H9 (cell line): Measurements from ENCODE around the gene KLHL3. TPM values are rescaled to one million over a fixed set of nuclear protein-coding genes. Genes with fewer than 3 reads are reported as not detected.

Experiments
- DNase-seq: peaks from one replicate; pipeline ENCODE4 v3.0.0-alpha.2; 2017
- H2AFZ ChIP-seq: one replicate; pipeline ENCODE4 v1.6.1; 2013; ENCODE audit warnings: mild to moderate bottlenecking, low read length, control low read depth, moderate library complexity
- H2AK5ac ChIP-seq: 2 replicates; pipeline ENCODE4 v1.6.1; 2013; ENCODE audit warnings: low read length, control low read depth, mixed read lengths; ENCODE audit not compliant: insufficient read length
- H2BK120ac ChIP-seq: one replicate; pipeline ENCODE4 v1.6.1; 2013; ENCODE audit warnings: low read depth, mild to moderate bottlenecking, low read length, control low read depth, inconsistent platforms; ENCODE audit not compliant: poor library complexity, severe bottlenecking
- H2BK12ac ChIP-seq: 2 replicates; pipeline ENCODE4 v1.6.1; 2013; ENCODE audit warnings: low read length, control low read depth, mixed read lengths, low read depth; ENCODE audit not compliant: insufficient read length
- H2BK15ac ChIP-seq: 2 replicates; pipeline ENCODE4 v1.6.1; 2013; ENCODE audit warnings: low read depth, low read length, control low read depth
- H2BK20ac ChIP-seq: one replicate; pipeline ENCODE4 v1.6.1; 2013; ENCODE audit warnings: low read depth, mild to moderate bottlenecking, low read length, control low read depth, inconsistent platforms; ENCODE audit not compliant: poor library complexity, severe bottlenecking
- H2BK5ac ChIP-seq: 2 replicates; pipeline ENCODE4 v1.6.1; 2013; ENCODE audit warnings: low read length, control low read depth, mixed read lengths; ENCODE audit not compliant: insufficient read length
- H3K14ac ChIP-seq: 2 replicates; pipeline ENCODE4 v1.6.1; 2013; ENCODE audit warnings: low read length, control low read depth; ENCODE audit not compliant: insufficient read depth
- H3K18ac ChIP-seq: 2 replicates; pipeline ENCODE4 v1.6.1; 2013; ENCODE audit warnings: low read depth, mild to moderate bottlenecking, mixed read lengths, low read length, control low read depth; ENCODE audit not compliant: insufficient read length
- H3K23ac ChIP-seq: 2 replicates; pipeline ENCODE4 v1.6.1; 2013; ENCODE audit warnings: low read length, control low read depth, mixed read lengths, low read depth; ENCODE audit not compliant: insufficient read length
- H3K23me2 ChIP-seq: 2 replicates; pipeline ENCODE4 v1.6.1; 2013; ENCODE audit warnings: low read depth, mild to moderate bottlenecking, mixed read lengths, low read length, control low read depth; ENCODE audit not compliant: insufficient read length, poor library complexity, severe bottlenecking
- H3K27ac ChIP-seq: 2 replicates; pipeline ENCODE4 v1.5.1; 2013; ENCODE audit warnings: low read length, control low read depth, mixed read lengths, low read depth; ENCODE audit not compliant: insufficient read length
- H3K27me3 ChIP-seq: 2 replicates; pipeline ENCODE4 v1.6.1; 2013; ENCODE audit warnings: low read length, control low read depth, inconsistent platforms; ENCODE audit not compliant: insufficient read depth
- H3K4ac ChIP-seq: 2 replicates; pipeline ENCODE4 v1.6.1; 2013; ENCODE audit warnings: low read depth, mild to moderate bottlenecking, control low read depth, inconsistent platforms, low read length, moderate library complexity
- H3K4me1 ChIP-seq: 2 replicates; pipeline ENCODE4 v1.6.1; 2013; ENCODE audit warnings: low read length, control low read depth, inconsistent platforms; ENCODE audit not compliant: insufficient read depth
- H3K4me2 ChIP-seq: 2 replicates; pipeline ENCODE4 v1.6.1; 2013; ENCODE audit warnings: low read length, control low read depth, mixed read lengths; ENCODE audit not compliant: insufficient read length, insufficient read depth
- H3K56ac ChIP-seq: 2 replicates; pipeline ENCODE4 v1.6.1; 2013; ENCODE audit warnings: low read depth, mild to moderate bottlenecking, mixed read lengths, low read length, control low read depth; ENCODE audit not compliant: insufficient read length
- H3K79me1 ChIP-seq: 2 replicates; pipeline ENCODE4 v1.6.1; 2013; ENCODE audit warnings: low read depth, mild to moderate bottlenecking, moderate library complexity, low read length, control low read depth, inconsistent platforms; ENCODE audit not compliant: insufficient read depth, poor library complexity, severe bottlenecking
- H3K79me2 ChIP-seq: 2 replicates; pipeline ENCODE4 v1.6.1; 2013; ENCODE audit warnings: low read length, control low read depth, inconsistent platforms; ENCODE audit not compliant: insufficient read depth
- H3K9ac ChIP-seq: 2 replicates; pipeline ENCODE4 v1.6.1; 2013; ENCODE audit warnings: low read length, control low read depth, mixed read lengths; ENCODE audit not compliant: insufficient read length; ENCODE audit errors: extremely low read depth
- H3K9me3 ChIP-seq: one replicate; pipeline ENCODE4 v1.6.1; 2013; ENCODE audit warnings: low read depth, low read length, inconsistent platforms; ENCODE audit not compliant: control insufficient read depth
- H3T11ph ChIP-seq: one replicate; pipeline ENCODE4 v1.6.1; 2013; ENCODE audit warnings: mild to moderate bottlenecking, low read length, control low read depth, inconsistent platforms
- H4K20me1 ChIP-seq: one replicate; pipeline ENCODE4 v1.6.1; 2013; ENCODE audit not compliant: control insufficient read depth, insufficient read length, insufficient read depth
- H4K5ac ChIP-seq: 2 replicates; pipeline ENCODE4 v1.6.1; 2013; ENCODE audit warnings: low read depth, mild to moderate bottlenecking, mixed read lengths, low read length, control low read depth; ENCODE audit not compliant: insufficient read length
- H4K8ac ChIP-seq: replicated peaks from 2 replicates; pipeline ENCODE4 v1.6.1; 2013; ENCODE audit warnings: low read length, control low read depth, mixed read lengths, low read depth; ENCODE audit not compliant: insufficient read length
- H4K91ac ChIP-seq: 2 replicates; pipeline ENCODE4 v1.6.1; 2013; ENCODE audit warnings: low read depth, mild to moderate bottlenecking, moderate library complexity, mixed read lengths, low read length, control low read depth; ENCODE audit not compliant: insufficient read length
- H3K27ac Mint-ChIP-seq, 3 experiments: 2 replicates in 2 of 3; 3 replicates in 1 of 3; pipeline ENCODE4 v1.8.0; 2020 to 2021; ENCODE audit warnings: mixed read lengths in 3 of 3, mild to moderate bottlenecking in 1 of 3, moderate library complexity in 1 of 3
- H3K27me3 Mint-ChIP-seq: 2 replicates; pipeline ENCODE4 v1.8.0; 2021; ENCODE audit warnings: low read depth, mild to moderate bottlenecking, moderate library complexity, mixed read lengths
- H3K36me3 Mint-ChIP-seq, 3 experiments: 2 replicates in 2 of 3; 3 replicates in 1 of 3; pipeline ENCODE4 v1.8.0; 2020 to 2021; ENCODE audit warnings: low read depth in 3 of 3, mixed read lengths in 3 of 3; ENCODE audit not compliant: insufficient read depth in 1 of 3
- H3K4me1 Mint-ChIP-seq, 2 experiments: 2 replicates each; pipeline ENCODE4 v1.8.0; 2020; ENCODE audit warnings: mixed read lengths in 2 of 2
- H3K4me3 Mint-ChIP-seq, 2 experiments: 2 replicates in 1 of 2; 3 replicates in 1 of 2; pipeline ENCODE4 v1.8.0; 2020 to 2021; ENCODE audit warnings: mild to moderate bottlenecking in 2 of 2, mixed read lengths in 2 of 2, moderate library complexity in 1 of 2
- H3K9me3 Mint-ChIP-seq, 2 experiments: 2 replicates in 1 of 2; 3 replicates in 1 of 2; pipeline ENCODE4 v1.8.0; 2020; ENCODE audit warnings: mild to moderate bottlenecking in 2 of 2, mixed read lengths in 2 of 2, moderate library complexity in 1 of 2
- CTCF ChIP-seq: fragments of 200-600 bp; sonication (generic); conservative IDR thresholded peaks from 3 replicates; pipeline ENCODE4 v1.8.0; 2021; ENCODE audit warnings: antibody characterized with exemption, mild to moderate bottlenecking
- WGBS: extraction: QIAGEN DNeasy Blood & Tissue Kit; methylation state at CpG from one replicate; pipeline ENCODE4 v1.1.7; 2013; ENCODE audit warnings: missing lambda C conversion rate, low lambda C conversion rate, mixed read lengths; ENCODE audit not compliant: insufficient read length; ENCODE audit errors: extremely low coverage; 5-methylcytosine and 5-hydroxymethylcytosine counted together
- total RNA-seq: library from RNA; stranded (reverse); gene quantifications from 2 replicates; pipeline ENCODE4 v1.2.1, GENCODE V29; 2021

The KLHL3 gene
- total RNA-seq, 1 experiment from 2014 or later, result 12.8 TPM

GRCh38 chr5:137658324-137658723, 77.6 kb downstream of the KLHL3 start:
- Histone ChIP-seq H3K27ac (no peak overlapping the region), H2AK5ac (no peak overlapping the region), H3K18ac (no peak overlapping the region), H4K8ac (no peak overlapping the region), H2BK12ac (no peak overlapping the region), H3K4me1 (no peaks in the 10 kb centered on the region), H3K56ac (no peak overlapping the region), H3K4ac (no peak overlapping the region), H3K27me3 (no peaks in the 10 kb centered on the region), H3K23ac (no peak overlapping the region), H2BK120ac (no peak overlapping the region), H2BK20ac (no peak overlapping the region), H3K23me2 (no peaks in the 10 kb centered on the region), H2BK15ac (no peak overlapping the region), H2AFZ (no peak overlapping the region), H3K9me3 (no peaks in the 10 kb centered on the region), H3K14ac (no peak overlapping the region), H3K9ac (no peak overlapping the region), H3K79me2 (no peaks in the 10 kb centered on the region), H3K79me1 (no peaks in the 10 kb centered on the region), H4K5ac (no peak overlapping the region), H3T11ph (no peak overlapping the region), H3K4me2 (no peak overlapping the region), H4K20me1 (no peaks in the 10 kb centered on the region), H2BK5ac (no peak overlapping the region), H4K91ac (no peak overlapping the region)
- Mint-ChIP-seq H3K4me1 (peaks cover 7% of the 10 kb centered on the region in 2 experiments; a peak in 3 of 4 replicates), H3K9me3 (no peaks in the 10 kb centered on the region), H3K27ac (no peak overlapping the region), H3K36me3 (peaks cover 4 to 11% (median 8%) of the 10 kb centered on the region in 3 experiments; a peak in 4 of 7 replicates), H3K4me3 (no peak overlapping the region), H3K27me3 (no peaks in the 10 kb centered on the region)
- no peak for DNase-seq
- no CpG with 5 or more reads among the region's 1 CpG for WGBS
- TF ChIP-seq CTCF, result no peak
